Fibroblast of upper back skin (primary cell): ENCODE data around the gene RNU11.
"Not testable (repeated sequence)": the region's sequence is repeated elsewhere in the genome, so short reads cannot be mapped to it uniquely, and the experiment has no call there.

Source experiments
- DNase-seq: peaks from one replicate; pipeline ENCODE4 v3.0.0-alpha.2; 2013

Gene RNU11

DNA sequence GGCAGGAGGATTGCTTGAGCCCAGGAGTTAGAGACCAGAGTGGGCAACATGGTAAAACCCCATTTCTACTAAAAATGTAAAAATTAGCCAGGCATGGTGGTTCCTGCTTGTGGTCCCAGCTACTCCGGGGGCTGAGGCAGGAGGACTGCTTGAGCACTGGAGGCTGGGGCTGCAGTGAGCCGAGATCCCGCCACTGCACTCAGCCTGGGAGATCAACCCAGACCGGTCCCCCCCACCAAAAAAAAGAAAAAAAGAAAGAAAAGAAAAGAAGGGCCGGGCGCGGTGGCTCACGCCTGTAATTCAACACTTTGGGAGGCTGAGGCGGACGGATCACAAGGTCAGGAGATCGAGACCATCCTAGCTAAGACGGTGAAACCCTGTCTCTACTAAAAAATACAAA, 18.4 kb downstream of the RNU11 start:
- DNase-seq = no peak

DNA sequence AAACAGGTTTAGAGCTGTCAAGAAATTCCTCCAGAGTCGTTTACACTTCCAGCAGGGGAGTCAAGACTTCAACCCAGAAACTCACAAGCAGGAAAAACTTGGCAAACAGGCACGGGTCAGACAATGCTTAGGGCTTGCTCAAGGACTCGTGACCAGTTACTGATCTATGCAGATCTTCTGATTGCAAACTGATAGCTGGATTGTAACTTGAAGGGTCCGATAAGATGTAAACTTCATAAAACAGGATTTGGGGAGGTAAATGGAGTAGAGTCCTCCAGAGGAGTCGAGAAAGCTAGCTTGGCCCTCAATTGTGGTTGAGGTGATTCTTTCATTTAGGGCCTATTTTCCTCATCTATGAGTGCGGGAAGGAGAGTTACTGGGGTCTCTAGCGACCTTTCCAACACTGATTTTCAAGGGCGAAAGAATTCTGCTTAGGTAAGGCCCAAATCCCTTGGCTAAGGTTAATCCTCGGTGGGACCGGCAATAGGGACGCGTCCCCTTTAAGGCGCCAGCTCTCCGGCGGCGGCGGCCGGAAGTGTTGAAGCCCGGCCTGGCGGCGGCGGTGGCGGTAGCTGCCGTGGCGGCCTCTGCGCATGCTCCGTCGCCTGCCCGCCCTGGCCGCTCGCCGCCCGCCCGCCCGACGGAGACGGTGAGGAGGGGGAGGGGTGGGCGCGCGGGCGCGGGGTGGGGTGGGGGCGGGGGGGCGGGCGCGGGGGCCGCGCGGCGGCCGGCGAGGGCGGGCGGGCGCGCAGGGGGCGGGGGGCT, 20.0 kb downstream of the RNU11 start, which contains the start of gene GMEB1:
Gene GMEB1, plus strand, starts transcription at position 594 of the 765 bp plus-strand sequence. CDS start 14,829 bp downstream, outside the sequence.
- DNase-seq = peak; percentile 87

DNA sequence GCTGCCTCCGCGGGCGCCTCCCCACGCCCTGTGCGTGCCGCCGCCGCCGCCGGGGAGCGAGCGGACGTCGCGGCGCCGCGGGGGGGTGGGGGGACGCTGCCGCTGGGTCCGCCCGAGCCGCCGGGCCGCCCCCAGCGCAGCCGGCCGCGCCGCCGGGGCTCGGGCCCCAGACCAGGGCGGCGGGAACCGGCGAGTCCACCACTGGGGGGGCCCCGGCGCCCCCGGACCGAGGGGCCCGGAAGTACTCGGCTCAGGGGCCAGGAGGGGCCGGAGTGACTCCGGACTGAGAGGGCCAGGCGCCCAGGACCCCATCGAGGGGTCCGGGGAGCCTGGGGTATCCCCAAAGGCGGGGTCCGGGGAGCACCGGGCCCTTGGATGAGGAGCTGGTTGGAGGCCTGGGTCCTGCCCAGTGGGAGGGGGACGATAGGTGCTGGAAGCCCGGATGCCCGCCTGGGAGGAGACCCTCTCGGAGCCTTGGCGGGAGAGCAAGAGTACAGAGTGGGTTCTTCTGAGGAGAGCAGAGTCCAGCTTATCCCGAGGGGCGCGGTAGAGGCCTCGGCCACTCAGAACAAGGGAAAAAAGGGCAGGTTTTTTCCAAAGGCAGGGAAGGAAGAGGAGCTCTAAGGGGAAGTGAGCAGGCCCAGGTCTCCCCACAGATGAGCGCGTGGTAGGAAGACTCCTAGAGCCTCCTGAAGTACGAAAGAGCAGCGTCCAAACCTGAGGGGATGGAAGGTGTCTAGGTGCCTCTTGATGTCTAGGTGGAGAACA, 20.7 kb downstream of the RNU11 start:
- DNase-seq = peak; percentile 28

DNA sequence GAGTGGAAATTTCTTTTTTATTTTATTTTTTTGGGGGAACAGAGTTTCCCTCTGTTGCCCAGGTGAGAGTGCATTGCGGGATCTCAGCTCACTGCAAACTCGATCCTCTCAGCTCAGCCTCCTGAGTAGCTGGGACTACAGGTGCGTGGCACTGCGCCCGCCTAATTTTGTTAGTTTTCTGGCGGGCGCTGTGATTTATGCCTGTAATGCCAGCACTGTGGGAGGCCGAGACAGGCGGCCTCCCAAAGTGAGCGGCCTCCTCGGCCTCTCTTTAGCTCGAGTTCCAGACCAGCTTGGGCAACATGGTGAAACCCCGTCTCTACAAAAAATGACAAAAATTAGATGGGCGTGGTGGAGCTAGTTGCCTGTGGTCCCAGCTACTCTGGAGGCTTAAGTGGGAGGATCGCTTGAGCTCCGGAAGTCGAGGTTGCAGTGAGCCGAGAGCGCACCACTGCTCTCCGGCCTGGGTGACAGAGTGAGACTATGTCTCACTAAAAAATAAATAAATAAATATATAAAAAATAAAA, 22.9 kb downstream of the RNU11 start:
- no peak for DNase-seq

DNA sequence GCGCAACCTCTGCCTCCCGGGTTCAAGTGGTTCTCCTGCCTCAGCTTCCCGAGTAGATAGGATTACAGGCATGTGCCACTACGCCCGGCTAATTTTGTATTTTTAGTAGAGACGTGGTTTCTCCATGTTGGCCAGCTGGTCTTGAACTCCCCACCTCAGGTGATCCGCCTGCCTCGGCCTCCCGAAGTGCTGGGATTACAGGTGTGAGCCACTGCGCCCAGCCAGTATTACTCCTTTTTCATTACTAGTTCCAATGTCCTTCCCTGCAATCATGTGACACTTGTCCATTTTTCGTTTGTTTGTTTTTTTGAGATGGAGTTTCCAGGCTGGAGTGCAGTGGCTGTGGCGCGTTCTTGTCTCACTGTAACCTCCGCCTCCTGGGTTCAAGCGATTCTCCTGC, 24.6 kb downstream of the RNU11 start:
- not testable (repeated sequence) for DNase-seq

DNA sequence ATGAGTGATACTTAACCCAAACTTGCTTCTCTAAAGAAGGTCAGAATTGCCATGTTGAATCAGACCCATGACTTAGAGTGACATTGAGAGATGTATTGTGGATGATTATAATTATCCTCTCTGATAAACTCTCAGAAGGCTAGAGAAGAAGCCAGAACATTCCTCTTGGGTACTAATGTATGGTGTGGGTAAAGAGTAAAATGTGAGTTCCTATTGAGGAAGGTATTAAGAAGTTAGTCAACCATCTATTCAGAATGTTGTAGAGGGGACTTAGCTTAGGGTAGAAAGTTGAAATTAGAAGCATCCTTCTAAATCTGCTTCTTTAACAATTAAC, 27.5 kb downstream of the RNU11 start:
- no peak for DNase-seq

DNA sequence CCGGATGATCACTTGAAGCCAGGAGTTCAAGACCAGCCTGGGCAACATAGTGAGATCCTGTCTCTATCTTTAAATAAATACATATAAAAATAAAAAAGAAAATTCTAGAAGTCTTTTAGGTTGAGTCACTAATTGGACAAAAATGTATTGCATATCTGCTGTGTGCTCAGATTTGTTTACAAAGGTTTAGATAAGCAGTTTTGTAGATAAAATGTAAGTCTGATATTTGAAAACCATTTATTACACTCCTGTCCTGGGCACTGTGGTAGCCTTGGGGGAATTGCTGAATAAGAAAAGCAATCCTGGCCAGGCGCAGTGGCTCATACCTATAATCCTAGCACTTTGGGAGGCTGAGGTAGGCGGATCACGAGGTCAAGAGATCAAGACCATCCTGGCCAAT, 31.8 kb downstream of the RNU11 start:
- no peak for DNase-seq

DNA sequence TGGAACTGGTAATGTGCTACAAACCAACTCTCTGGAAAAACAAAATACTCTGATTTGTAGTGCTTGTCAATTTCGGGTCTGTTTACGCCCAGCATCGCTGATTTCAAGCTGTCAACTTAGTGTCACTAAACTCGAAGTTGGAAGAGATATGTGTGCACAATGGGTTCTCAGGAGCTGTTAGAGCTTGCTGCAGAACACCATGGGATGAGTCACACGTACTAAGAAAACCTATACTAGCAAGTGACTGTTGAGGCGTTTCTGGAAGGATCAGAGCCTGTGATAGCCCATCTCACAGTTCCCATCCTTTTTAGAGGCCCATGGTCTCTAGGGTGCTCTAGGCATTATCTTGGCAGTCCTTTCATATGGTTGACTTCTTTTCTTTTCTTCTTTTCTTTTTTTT, 34.4 kb downstream of the RNU11 start:
- DNase-seq = no peak

DNA sequence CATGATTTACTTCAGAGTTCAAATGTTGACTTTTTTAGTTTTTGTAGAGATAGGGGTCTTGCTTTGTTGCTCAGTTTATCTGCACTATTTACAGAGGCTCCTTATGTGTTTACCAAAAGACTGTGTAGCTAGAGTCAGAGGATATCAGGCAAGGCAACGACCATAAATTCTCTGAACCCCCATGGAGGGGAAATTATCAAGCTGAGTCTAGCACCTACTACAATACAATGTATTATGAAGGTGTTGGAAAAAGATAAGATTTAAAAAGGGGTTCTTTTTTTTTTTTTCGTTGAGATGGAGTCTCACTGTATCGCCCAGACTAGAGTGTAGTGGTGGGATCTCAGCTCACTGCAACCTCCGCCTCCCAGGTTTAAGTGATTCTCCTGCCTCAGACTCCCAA, 36.5 kb downstream of the RNU11 start:
- DNase-seq = no peak

DNA sequence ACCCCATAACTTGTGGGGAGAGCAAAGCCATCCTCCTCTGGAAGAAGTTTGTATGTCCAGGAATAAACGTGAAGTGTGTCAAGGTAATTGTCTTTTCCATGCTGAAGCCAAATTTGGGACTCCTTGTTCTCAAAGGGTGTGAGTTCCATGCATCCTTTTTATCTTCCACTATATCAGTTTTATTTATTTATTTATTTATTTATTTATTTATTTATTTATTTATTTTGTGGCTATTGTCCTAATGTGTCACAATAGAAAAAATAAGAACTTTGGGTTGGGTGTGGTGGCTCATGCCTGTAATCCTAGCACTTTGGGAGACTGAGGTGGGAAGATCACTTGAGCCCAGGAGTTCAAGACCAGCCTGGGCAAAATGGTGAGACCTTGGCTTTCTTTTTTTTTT, 43.2 kb downstream of the RNU11 start:
- DNase-seq = not testable (repeated sequence)
